ENCODE measurements around the gene RGS6.

Gene RGS6

GRCh38 chr14:71947947-71948500 lies 15.8 kb downstream of the RGS6 start:
- no peak for DNase-seq (ENCODE audit: low read depth)

GRCh38 chr14:71952381-71953363 lies 20.4 kb downstream of the RGS6 start:
- no peak for DNase-seq (ENCODE audit: low read depth)

- DNase-seq (ENCODE audit: low read depth): no peak
Measured at GRCh38 chr14:71956920-71957563, 24.8 kb downstream of the RGS6 start.

- no peak for DNase-seq (ENCODE audit: low read depth)
Measured at GRCh38 chr14:71959055-71959454, 26.8 kb downstream of the RGS6 start.

GRCh38 chr14:71960494-71961353 lies 28.5 kb downstream of the RGS6 start:
- no peak for DNase-seq (ENCODE audit: low read depth)

- no peak for DNase-seq (ENCODE audit: low read depth)
Measured at GRCh38 chr14:71961972-71962371, 29.7 kb downstream of the RGS6 start.

- DNase-seq (ENCODE audit: low read depth): no peak
Measured at GRCh38 chr14:71964716-71965115, 32.5 kb downstream of the RGS6 start.

GRCh38 chr14:71966528-71966927 lies 34.3 kb downstream of the RGS6 start:
- no peak for DNase-seq (ENCODE audit: low read depth)

GRCh38 chr14:71967704-71968103 lies 35.5 kb downstream of the RGS6 start:
- DNase-seq (ENCODE audit: low read depth): no peak

GRCh38 chr14:71970272-71970671 lies 38.0 kb downstream of the RGS6 start:
- no peak for DNase-seq (ENCODE audit: low read depth)

- DNase-seq (ENCODE audit: low read depth): no peak
Measured at GRCh38 chr14:71985538-71986189, 53.4 kb downstream of the RGS6 start.

- DNase-seq (ENCODE audit: low read depth): no peak
Measured at GRCh38 chr14:71988476-71988875, 56.2 kb downstream of the RGS6 start.

GRCh38 chr14:71988939-71989338 lies 56.7 kb downstream of the RGS6 start:
- DNase-seq (ENCODE audit: low read depth): no peak

GRCh38 chr14:71994416-71994815 lies 62.2 kb downstream of the RGS6 start:
- no peak for DNase-seq (ENCODE audit: low read depth)

GRCh38 chr14:71995741-71996140 lies 63.5 kb downstream of the RGS6 start:
- no peak for DNase-seq (ENCODE audit: low read depth)

GRCh38 chr14:71996610-71997009 lies 64.4 kb downstream of the RGS6 start:
- DNase-seq (ENCODE audit: low read depth): no peak

- no peak for DNase-seq (ENCODE audit: low read depth)
Measured at GRCh38 chr14:72000907-72001306, 68.7 kb downstream of the RGS6 start.

- DNase-seq (ENCODE audit: low read depth): no peak
Measured at GRCh38 chr14:72002731-72003130, 70.5 kb downstream of the RGS6 start.

- DNase-seq (ENCODE audit: low read depth): no peak
Measured at GRCh38 chr14:72008666-72009065, 76.4 kb downstream of the RGS6 start.

GRCh38 chr14:72010474-72010873 lies 78.2 kb downstream of the RGS6 start:
- no peak for DNase-seq (ENCODE audit: low read depth)

- no peak for DNase-seq (ENCODE audit: low read depth)
Measured at GRCh38 chr14:72013721-72014345, 81.6 kb downstream of the RGS6 start.
